T-helper 2 cell treated with Interferon-gamma antibody and Interleukin-4, amounts not matched to agents 100 ng/mL and 5 ng/mL, for 36 hours (primary cell): ENCODE data around the gene NEU2. TPM values are rescaled to one million over a fixed set of nuclear protein-coding genes. Genes with fewer than 3 reads are reported as not detected.

Source experiments
- intact Hi-C: fragments of 100-400 bp; cut with micrococcal nuclease; formaldehyde crosslinking; loops from one replicate; pipeline ENCODE4 v1.15.1; 2023
- total RNA-seq: library from RNA; stranded (reverse); gene quantifications from 2 replicates; pipeline ENCODE4 v1.2.3, GENCODE V29; 2022

The NEU2 gene
- total RNA-seq, result not detected in 2 replicates

- intact Hi-C loops, result no loop called here
Measured at GRCh38 chr2:233032551-233033320, at the start of gene NEU2. NEU2 (plus strand) TSS chr2:233032672; CDS start chr2:233032672, 0 bp downstream.

GRCh38 chr2:232982926-232983668, 49.4 kb upstream of the NEU2 start:
- intact Hi-C loops, result no loop called here

GRCh38 chr2:232983669-232984140, 48.8 kb upstream of the NEU2 start:
- intact Hi-C loops, result no loop called here

GRCh38 chr2:232984451-232985207, 47.8 kb upstream of the NEU2 start:
- intact Hi-C loops, result no loop called here

- intact Hi-C loops, result no loop called here
Measured at GRCh38 chr2:232986155-232986554, 46.3 kb upstream of the NEU2 start.

GRCh38 chr2:232993231-232993821, 39.1 kb upstream of the NEU2 start:
- intact Hi-C loops, result no loop called here

GRCh38 chr2:232994446-232994845, 38.0 kb upstream of the NEU2 start:
- intact Hi-C loops, result no loop called here

- intact Hi-C loops, result no loop called here
Measured at GRCh38 chr2:232997749-232998665, 34.5 kb upstream of the NEU2 start.

- intact Hi-C loops, result no loop called here
Measured at GRCh38 chr2:232998666-232998985, 33.8 kb upstream of the NEU2 start.

GRCh38 chr2:232999354-232999753, 33.1 kb upstream of the NEU2 start:
- intact Hi-C loops, result no loop called here

GRCh38 chr2:233000886-233001750, 31.4 kb upstream of the NEU2 start:
- intact Hi-C loops, result no loop called here

- intact Hi-C loops, result no loop called here
Measured at GRCh38 chr2:233002829-233003657, 29.4 kb upstream of the NEU2 start.

- intact Hi-C loops, result no loop called here
Measured at GRCh38 chr2:233003658-233004555, 28.6 kb upstream of the NEU2 start.

- intact Hi-C loops, result no loop called here
Measured at GRCh38 chr2:233005096-233005495, 27.4 kb upstream of the NEU2 start.

- intact Hi-C loops, result no loop called here
Measured at GRCh38 chr2:233006648-233007047, 25.8 kb upstream of the NEU2 start.

GRCh38 chr2:233007270-233007669, 25.2 kb upstream of the NEU2 start:
- intact Hi-C loops, result no loop called here

- intact Hi-C loops, result no loop called here
Measured at GRCh38 chr2:233007739-233008138, 24.7 kb upstream of the NEU2 start.

- intact Hi-C loops, result no loop called here
Measured at GRCh38 chr2:233009661-233010060, 22.8 kb upstream of the NEU2 start.
